ENCODE results near the gene CYB5R2. TPM values are rescaled to one million over a fixed set of nuclear protein-coding genes. Genes with fewer than 3 reads are reported as not detected.

Gene CYB5R2
- 10 to 100 TPM; 11.7 to 15.0 (median 12.4) TPM for total RNA-seq (2021; fragmentation: NEBNext Ultra II Directional; extraction: Animal tissue kit (Norgen Biotek cat#: 25700))
- long read RNA-seq, partial matches to known transcripts: 1 of 10 reads
- long read RNA-seq, other reads (novel, unspliced or antisense): 4 of 10 reads

GRCh38 chr11:7672960-7673723, at the start of gene CYB5R2:
Gene CYB5R2 (minus strand): TSS chr11:7673500. CDS start chr11:7672825, 675 bp downstream.
- DNase-seq: peak; percentile 46
- Mint-ChIP-seq H3K4me3 (peak within 1 kb of the TSS; percentile 84), H3K27me3 (ENCODE audit: insufficient read depth) (no peaks in the 10 kb centered on the region; the same call in 1 of the 2 replicates), H3K4me1 (ENCODE audit: low read depth) (peaks cover 47% of the 10 kb centered on the region), H3K27ac (peak within 1 kb of the TSS; percentile 73), H3K9me3 (no peaks in the 10 kb centered on the region; the same call in 1 of the 2 replicates), H3K36me3 (ENCODE audit: low read depth) (no peaks in the 10 kb centered on the region)
- TF ChIP-seq CTCF (IDR thresholded peaks at IDR 0.05): no peak

GRCh38 chr11:7714786-7715185, 41.5 kb upstream of the CYB5R2 start:
- H3K27me3 Mint-ChIP-seq (ENCODE audit: insufficient read depth): peaks cover 1% of the 10 kb centered on the region; the same call in 1 of the 2 replicates
- H3K36me3 Mint-ChIP-seq (ENCODE audit: low read depth): no peaks in the 10 kb centered on the region
- H3K27ac Mint-ChIP-seq: no peak overlapping the region
- TF ChIP-seq CTCF (IDR thresholded peaks at IDR 0.05): no peak
- no peak for DNase-seq
- H3K4me1 Mint-ChIP-seq (ENCODE audit: low read depth): no peaks in the 10 kb centered on the region
- H3K9me3 Mint-ChIP-seq: no peaks in the 10 kb centered on the region
- H3K4me3 Mint-ChIP-seq: no peak overlapping the region

GRCh38 chr11:7706377-7706776, 33.1 kb upstream of the CYB5R2 start, which contains the start of gene OVCH2:
Gene OVCH2 (minus strand): TSS chr11:7706477. CDS start chr11:7706394, 83 bp downstream.
- Mint-ChIP-seq H3K4me3 (no peak within 1 kb of the TSS), H3K27ac (no peak within 1 kb of the TSS), H3K27me3 (ENCODE audit: insufficient read depth) (peaks cover 5% of the 10 kb centered on the region; the same call in 1 of the 2 replicates), H3K4me1 (ENCODE audit: low read depth) (no peaks in the 10 kb centered on the region), H3K9me3 (no peaks in the 10 kb centered on the region), H3K36me3 (ENCODE audit: low read depth) (no peaks in the 10 kb centered on the region)
- DNase-seq: no peak
- TF ChIP-seq CTCF (IDR thresholded peaks at IDR 0.05): no peak

GRCh38 chr11:7703740-7704139, 30.4 kb upstream of the CYB5R2 start:
- Mint-ChIP-seq H3K4me1 (ENCODE audit: low read depth) (no peaks in the 10 kb centered on the region), H3K4me3 (no peak overlapping the region), H3K27ac (no peak overlapping the region), H3K9me3 (no peaks in the 10 kb centered on the region), H3K27me3 (ENCODE audit: insufficient read depth) (peaks cover 6% of the 10 kb centered on the region), H3K36me3 (ENCODE audit: low read depth) (no peaks in the 10 kb centered on the region)
- DNase-seq: no peak
- TF ChIP-seq CTCF (IDR thresholded peaks at IDR 0.05): no peak

- H3K4me1 Mint-ChIP-seq (ENCODE audit: low read depth): 0 out of 2 replicates have a peak, but pooled peaks cover 5% of the 10 kb centered on the region
- H3K36me3 Mint-ChIP-seq (ENCODE audit: low read depth): no peaks in the 10 kb centered on the region
- TF ChIP-seq CTCF (IDR thresholded peaks at IDR 0.05): no peak
- no peaks in the 10 kb centered on the region for H3K9me3 Mint-ChIP-seq
- H3K4me3 Mint-ChIP-seq: no peak overlapping the region
- no peak for DNase-seq
- H3K27ac Mint-ChIP-seq: no peak overlapping the region
- H3K27me3 Mint-ChIP-seq (ENCODE audit: insufficient read depth): peaks cover 20% of the 10 kb centered on the region
These were observed 23.1 kb upstream of the CYB5R2 start for GRCh38 chr11:7696424-7696823.
